GM12872 (cell line): ENCODE results near the gene GAPT.

Experiments used
- TF ChIP-seq, protein P1 (sequence below): IDR thresholded peaks from 3 replicates; pipeline ENCODE4 v1.5.1; 2011; ENCODE audit warnings: low read depth, mild to moderate bottlenecking, low read length, moderate library complexity; ENCODE audit not compliant: insufficient read depth

The GAPT gene

DNA sequence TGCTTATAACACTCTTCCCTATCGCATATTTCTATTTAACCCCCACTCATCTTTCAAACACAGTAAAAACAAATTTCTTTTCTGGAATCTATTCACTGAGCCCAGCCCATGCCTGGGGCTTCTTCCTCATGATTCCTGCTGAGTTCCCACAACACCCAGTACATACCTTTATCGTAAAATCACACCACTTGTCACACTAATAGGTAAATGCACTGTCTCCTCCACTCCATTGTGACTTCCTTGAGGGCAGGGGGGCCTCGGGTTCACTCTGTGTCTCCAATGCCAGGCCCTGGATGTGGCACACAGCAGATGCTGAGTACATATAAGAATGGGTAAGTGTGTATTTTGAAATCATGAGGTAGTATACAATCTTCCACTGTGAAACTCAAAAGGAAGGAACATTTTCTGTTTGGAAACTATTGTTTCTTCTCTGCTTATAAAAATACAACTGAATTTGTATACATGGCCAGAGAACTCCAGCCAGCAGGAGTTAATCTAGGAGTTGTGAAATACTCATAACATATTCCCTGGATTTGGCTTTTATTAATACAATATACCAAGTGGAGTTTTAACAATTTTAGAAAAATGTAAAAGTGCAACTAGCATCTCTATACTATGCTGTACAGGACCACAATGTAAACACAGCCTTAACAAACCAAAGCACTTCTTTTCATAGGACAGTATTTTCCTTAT, 38.5 kb upstream of the GAPT start:
- TF ChIP-seq, protein P1, sequence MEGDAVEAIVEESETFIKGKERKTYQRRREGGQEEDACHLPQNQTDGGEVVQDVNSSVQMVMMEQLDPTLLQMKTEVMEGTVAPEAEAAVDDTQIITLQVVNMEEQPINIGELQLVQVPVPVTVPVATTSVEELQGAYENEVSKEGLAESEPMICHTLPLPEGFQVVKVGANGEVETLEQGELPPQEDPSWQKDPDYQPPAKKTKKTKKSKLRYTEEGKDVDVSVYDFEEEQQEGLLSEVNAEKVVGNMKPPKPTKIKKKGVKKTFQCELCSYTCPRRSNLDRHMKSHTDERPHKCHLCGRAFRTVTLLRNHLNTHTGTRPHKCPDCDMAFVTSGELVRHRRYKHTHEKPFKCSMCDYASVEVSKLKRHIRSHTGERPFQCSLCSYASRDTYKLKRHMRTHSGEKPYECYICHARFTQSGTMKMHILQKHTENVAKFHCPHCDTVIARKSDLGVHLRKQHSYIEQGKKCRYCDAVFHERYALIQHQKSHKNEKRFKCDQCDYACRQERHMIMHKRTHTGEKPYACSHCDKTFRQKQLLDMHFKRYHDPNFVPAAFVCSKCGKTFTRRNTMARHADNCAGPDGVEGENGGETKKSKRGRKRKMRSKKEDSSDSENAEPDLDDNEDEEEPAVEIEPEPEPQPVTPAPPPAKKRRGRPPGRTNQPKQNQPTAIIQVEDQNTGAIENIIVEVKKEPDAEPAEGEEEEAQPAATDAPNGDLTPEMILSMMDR: no peak

DNA sequence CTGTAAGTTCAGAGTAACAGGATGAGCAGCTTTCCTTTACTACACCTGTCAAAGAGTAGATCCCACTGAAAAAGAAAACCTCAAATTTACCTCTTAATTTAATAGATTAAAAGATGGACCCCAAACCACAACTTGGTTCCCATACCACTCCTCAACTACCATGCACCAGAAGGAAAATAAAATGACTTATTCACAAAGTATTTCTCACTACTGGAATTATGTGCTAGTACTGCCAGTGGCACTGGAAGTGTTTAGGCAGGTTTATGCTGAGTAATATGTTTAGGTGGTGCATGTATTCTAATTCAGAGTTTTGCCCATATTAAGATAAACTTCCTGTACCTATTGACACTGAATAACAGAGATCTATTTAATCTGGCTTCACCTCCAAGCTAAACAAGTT, 37.9 kb upstream of the GAPT start:
- TF ChIP-seq, protein P1: no peak

DNA sequence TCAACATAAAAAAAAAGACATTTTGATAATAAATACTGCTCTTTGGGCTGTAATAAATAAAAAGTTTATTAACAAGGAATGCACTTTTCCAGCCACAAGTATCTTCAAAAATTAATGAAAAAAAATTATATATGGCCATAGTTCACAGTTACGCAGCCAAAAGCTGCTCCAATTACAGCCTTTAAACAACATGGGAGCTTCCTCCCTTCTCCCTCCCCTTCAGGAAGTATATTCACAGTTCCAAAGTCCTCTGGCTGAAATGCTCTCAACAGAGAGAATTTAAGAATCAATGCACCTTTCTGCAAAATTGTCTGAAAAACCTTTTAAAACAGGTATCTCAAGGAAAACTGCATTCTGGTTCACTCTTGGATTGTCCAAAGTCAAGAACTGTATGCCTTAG, 37.2 kb upstream of the GAPT start:
- TF ChIP-seq, protein P1: no peak

DNA sequence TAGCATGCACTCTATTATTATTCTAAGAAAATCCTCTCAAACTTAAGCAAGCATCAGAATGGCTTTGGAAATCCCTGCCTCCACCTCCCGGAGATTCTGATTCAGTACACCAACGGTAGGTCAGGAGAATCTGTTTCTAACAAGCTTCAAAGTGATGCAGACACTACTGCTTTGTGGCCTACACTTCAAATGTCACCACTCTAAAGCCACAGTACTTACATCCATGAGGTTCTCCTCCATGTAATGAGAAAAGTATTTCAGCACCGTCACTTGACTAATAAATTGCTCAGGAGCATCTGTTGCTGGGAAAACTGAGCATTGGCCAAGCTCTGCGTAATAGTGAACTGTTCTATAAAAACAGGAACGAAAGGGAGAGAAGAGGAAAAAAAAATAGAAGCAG, 36.2 kb upstream of the GAPT start:
- TF ChIP-seq, protein P1: no peak

DNA sequence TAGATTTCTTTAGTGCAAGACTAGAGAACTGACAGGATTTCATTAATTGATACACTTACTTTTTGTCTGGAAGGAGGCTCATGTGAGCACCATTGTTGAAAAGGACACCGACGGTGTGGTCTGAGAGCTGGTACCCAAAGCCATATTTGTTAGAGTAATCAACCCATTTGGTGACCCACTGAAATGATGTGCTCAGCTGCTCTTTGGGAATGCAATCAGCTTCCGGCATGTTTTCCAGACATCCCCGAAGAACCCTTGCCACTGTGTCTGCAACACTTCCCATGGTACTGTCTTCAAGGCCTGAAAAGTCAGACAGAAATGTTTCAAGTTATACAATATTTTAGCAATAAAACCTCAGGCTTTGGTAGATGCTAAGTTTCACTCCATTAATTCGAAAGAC, 35.8 kb upstream of the GAPT start:
- TF ChIP-seq, protein P1: no peak

DNA sequence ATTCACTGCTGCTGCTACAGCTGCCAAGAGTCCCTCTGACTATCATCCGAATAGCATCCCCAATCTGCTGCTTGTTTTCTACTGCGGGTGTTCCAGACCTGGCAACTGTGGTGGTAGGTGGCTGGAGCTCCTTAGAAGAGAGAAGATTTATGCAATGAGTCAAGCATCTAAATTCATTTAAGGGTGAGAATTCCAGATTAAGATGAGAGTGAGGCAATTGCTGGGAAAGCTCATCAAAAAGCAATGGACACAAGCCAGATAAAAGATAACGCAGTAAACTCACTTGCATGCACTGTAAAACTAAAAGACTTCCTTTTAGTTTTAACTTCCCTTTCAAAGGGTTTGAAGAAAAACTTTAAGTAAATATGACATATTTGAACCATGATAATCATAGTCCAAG, 35.2 kb upstream of the GAPT start:
- TF ChIP-seq, protein P1: no peak

GRCh38 chr5:58456486-58456885, 34.7 kb upstream of the GAPT start:
- TF ChIP-seq, protein P1: no peak
